Measurements from ENCODE around the gene USP37. TPM values are rescaled to one million over a fixed set of nuclear protein-coding genes. Genes with fewer than 3 reads are reported as not detected.

The USP37 gene
- total and polyA plus RNA-seq, 2 of the 4 experiments (the other 2 are of a cell fraction), result 1.6 to 6.5 TPM

DNA sequence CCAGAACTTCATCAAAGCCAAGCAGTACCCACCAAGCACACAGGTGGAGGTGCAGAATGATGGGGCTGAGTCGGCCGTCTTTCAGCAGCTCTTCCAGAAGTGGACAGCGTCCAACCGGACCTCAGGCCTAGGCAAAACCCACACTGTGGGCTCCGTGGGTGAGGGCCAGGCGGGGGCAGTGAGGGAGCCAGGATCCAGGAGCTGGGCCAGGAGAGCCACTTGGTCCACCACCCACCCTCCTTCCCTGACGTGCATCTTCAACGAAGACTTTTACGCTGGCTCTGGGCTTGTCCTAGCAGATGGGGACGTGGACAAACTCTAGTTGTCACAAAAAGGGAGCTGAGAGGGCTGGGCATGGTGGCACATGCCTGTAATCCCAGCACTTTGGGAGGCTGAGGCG lies 137.4 kb downstream of the USP37 start:
- Histone ChIP-seq H2AK9ac (replicated peaks; ENCODE audit: low read depth, low read length, poor library complexity) (no peak overlapping the region), H4K5ac (ENCODE audit: low read depth, low read length) (no peak overlapping the region), H2BK15ac (ENCODE audit: low read depth, low read length) (no peak overlapping the region), H2AK5ac (ENCODE audit: low read depth, low read length) (no peak overlapping the region), H3K9ac (ENCODE audit: low read depth, low read length) (no peak overlapping the region), H2BK5ac (ENCODE audit: low read depth, low read length, poor library complexity, severe bottlenecking) (no peak overlapping the region), H3K23ac (ENCODE audit: low read depth, low read length) (no peak overlapping the region), H3K56ac (ENCODE audit: extremely low read depth, insufficient read depth, low read length) (no peak overlapping the region), H2AFZ (replicated peaks; ENCODE audit: low read length, poor library complexity) (no peak overlapping the region), H3K79me1 (ENCODE audit: low read depth in 1 of 2, low read length in 2 of 2) (no peaks in the 10 kb centered on the region), H3K9me1 (ENCODE audit: insufficient read depth, low read length) (no peaks in the 10 kb centered on the region; the same call in 1 of the 2 replicates), H3K9me3 (ENCODE audit: control insufficient read depth, insufficient read depth, low read length) (no peaks in the 10 kb centered on the region), H3K14ac (replicated peaks; ENCODE audit: low read depth, low read length) (no peak overlapping the region), H3K27ac (ENCODE audit: insufficient read depth, low read length) (no peak overlapping the region), H3K4me3 (ENCODE audit: insufficient read depth, low read depth, low read length) (no peak overlapping the region), H4K91ac (ENCODE audit: insufficient read depth, low read depth, low read length) (no peak overlapping the region), H3K36me3 (ENCODE audit: control insufficient read depth, insufficient read depth, low read length) (no peaks in the 10 kb centered on the region), H3K27me3 (ENCODE audit: control insufficient read depth, insufficient read depth, low read length) (peaks cover 23% of the 10 kb centered on the region), H3K18ac (ENCODE audit: low read depth, low read length) (no peak overlapping the region), H3K4ac (ENCODE audit: low read depth, low read length) (no peak overlapping the region), H2BK120ac (ENCODE audit: low read depth, low read length) (no peak overlapping the region), H2BK20ac (ENCODE audit: low read depth, low read length) (no peak overlapping the region), H3K4me2 (ENCODE audit: low read depth, low read length) (no peak overlapping the region), H3K4me1 (ENCODE audit: control insufficient read depth, insufficient read depth, low read length) (peaks cover 2% of the 10 kb centered on the region; the same call in 1 of the 2 replicates), H4K20me1 (ENCODE audit: insufficient read depth, low read length) (no peaks in the 10 kb centered on the region; the same call in 1 of the 2 replicates), H4K8ac (ENCODE audit: low read depth in 2 of 2, low read length in 2 of 2) (no peak overlapping the region)
- dilution Hi-C loops (cut with HindIII; ENCODE audit: low sequenced_read_pairs, unreplicated experiment) (no loop called here), in situ Hi-C loops (cut with MboI; ENCODE audit: low sequenced_read_pairs) (no loop called here), intact Hi-C loops (cut with micrococcal nuclease) (no loop called here)
- ChIA-PET CTCF (no interaction called here), POLR2A (ENCODE audit: unreplicated experiment) (interaction anchor here (0.6 kb wide), 1 partner anchor 252 kb away, joined by 5 read pairs; no protein-coding TSS in a partner anchor)
- TF ChIP-seq CEBPB (IDR thresholded peaks at IDR 0.05; ENCODE audit: low read depth, low read length) (no peak), MXI1 (IDR thresholded peaks at IDR 0.05; ENCODE audit: borderline replicate concordance, low read depth, low read length) (no peak), RFX5 (IDR thresholded peaks at IDR 0.05; ENCODE audit: low read depth, low read length) (no peak), RCOR1 (IDR thresholded peaks at IDR 0.05; ENCODE audit: insufficient replicate concordance, low read length) (no peak), SMC3 (IDR thresholded peaks at IDR 0.05; ENCODE audit: low read depth, low read length) (no peak), MAZ (IDR thresholded peaks at IDR 0.05; ENCODE audit: borderline replicate concordance, low read depth, low read length) (no peak)
- DNase-seq (no peak), ATAC-seq (ENCODE audit: low read depth) (no peak)
- WGBS, 2 experiments (ENCODE audit: extremely low coverage in 2 of 2, insufficient read length in 1 of 2), result 80% methylated on average over 1 of the region's 11 CpGs; no CpG with 5 or more reads in 1 of the 2 experiments
- no TSS peak for BruUV-seq (replicated peaks)

Data from IMR-90 (cell line).